ENCODE measurements around the gene DSCAML1.

Gene DSCAML1

DNA sequence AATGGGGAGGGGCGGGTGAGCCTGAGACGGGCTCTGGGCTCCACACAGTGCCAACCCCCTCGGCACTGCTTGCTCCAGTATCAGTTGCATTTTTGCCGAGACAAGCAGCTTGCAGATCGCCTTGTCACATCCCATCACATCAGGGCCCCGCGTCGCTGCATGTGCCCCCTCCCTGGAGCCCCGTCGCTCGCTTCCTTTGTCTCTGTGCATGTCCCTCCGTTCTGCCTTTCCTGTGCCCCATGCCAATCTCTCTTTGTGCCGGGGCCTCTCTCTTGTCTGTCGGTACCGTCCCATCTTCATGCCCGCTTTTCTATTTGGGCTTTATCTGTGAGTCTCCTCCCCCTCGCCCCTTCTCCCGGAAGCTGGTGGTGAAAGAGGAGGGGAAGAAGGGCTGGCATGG lies 267.2 kb downstream of the DSCAML1 start:
- peak in 1 of 58 donors; percentile 14 for DNase-seq

- DNase-seq: no peak
Observed at GRCh38 chr11:117528097-117528721, 268.8 kb downstream of the DSCAML1 start.

GRCh38 chr11:117527271-117527670 lies 269.7 kb downstream of the DSCAML1 start:
- no peak for DNase-seq

- DNase-seq: no peak
Observed at GRCh38 chr11:117525866-117526542, 271.0 kb downstream of the DSCAML1 start.

DNA sequence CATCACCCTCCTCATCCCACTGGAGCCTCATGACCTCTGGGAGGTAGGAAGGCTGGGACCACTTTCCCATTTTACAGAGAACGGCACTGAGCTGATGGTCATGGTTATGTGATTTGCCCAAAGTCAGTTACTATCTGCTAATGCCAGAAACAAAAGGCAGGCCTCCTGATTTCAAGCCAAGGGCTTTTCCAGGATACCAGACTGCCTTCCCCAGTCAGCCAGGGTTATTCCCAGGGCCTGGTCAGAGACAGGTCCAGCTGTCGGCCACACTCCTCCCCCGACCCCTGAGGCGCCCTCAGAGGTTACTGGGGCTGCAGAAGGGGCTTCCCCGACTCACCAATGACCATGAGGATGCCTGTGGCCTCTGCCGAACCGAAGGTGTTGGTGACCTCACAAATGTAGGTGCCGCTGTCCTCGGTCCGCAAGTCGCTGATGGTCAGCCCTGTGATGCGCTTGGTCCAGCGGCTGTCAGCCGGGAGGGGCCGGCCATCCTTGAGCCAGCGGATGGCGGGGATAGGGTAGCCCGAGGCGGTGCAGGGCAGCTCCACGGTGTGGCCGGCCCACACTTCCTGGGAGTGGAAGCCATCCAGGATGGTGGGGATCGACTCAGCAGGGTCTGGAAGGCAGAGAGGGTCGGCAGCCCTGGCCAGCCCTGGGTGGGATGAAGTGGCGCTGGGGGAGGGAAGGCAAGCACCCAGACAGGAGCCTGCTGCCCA lies 272.4 kb downstream of the DSCAML1 start:
- DNase-seq: no peak

DNA sequence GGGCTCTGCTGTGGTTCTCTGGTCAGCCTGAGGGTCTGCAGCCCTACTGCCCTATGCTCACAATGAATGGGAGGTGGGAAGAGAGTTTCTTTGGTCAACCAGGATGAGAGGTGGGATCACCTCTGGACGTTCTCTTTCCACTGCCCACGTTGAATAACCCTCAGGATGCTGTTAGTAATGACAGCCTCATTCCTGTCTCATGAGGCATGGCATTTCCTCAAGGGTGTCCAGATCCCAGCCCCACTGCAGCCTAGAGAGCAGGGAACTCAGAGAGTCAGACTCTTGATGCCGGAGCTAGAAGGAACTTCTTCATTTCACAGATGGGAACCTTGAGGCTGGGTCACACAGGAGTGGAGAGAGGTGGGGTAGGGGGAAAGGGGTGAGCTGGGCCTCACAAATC lies 273.3 kb downstream of the DSCAML1 start:
- DNase-seq: no peak

- no peak for DNase-seq
Observed at GRCh38 chr11:117521974-117522373, 275.0 kb downstream of the DSCAML1 start.

DNA sequence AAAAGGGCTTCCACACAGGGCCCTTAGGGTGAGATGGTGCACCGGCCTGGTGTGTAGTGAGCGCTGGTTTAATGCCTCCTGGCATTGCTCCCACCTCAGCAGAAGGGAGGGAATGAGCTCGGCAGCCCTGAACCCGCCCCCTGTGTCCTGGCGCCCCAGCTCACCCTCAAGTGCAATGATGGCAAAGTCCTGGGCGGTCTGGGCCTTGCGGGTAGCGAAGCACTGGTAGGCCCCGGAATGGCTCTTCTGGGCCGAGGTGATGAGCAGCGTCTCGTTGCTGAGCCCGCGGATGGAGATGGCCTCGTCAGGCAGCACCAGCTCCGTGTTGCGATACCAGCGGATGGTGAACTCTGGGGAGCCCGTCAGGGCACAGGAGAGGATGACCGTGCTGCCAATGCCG lies 276.1 kb downstream of the DSCAML1 start:
- no peak for DNase-seq

DNA sequence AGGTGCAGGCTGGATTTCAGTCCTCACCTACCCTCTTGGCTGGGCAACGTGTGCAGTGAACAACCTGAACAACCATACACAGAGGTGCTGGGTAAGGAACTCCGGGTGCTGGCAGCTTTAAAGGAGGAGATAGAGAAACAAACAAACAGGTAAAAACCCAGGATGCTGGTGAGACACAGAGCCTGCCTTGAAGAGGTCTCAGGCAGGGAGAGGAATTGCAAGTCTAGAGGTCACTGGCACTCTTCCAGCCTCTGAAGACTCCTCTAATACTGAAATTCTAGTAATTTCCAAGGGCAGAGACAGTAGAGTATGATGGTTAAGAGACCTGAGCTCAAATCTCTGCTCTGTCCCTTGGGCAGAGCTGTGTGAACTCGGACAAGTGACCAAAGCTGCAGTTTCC lies 276.8 kb downstream of the DSCAML1 start:
- no peak for DNase-seq

GRCh38 chr11:117519590-117519989 lies 277.4 kb downstream of the DSCAML1 start:
- DNase-seq: no peak

- no peak for DNase-seq
Observed at GRCh38 chr11:117519170-117519569, 277.8 kb downstream of the DSCAML1 start.

- no peak for DNase-seq
Observed at GRCh38 chr11:117518455-117518854, 278.6 kb downstream of the DSCAML1 start.

DNA sequence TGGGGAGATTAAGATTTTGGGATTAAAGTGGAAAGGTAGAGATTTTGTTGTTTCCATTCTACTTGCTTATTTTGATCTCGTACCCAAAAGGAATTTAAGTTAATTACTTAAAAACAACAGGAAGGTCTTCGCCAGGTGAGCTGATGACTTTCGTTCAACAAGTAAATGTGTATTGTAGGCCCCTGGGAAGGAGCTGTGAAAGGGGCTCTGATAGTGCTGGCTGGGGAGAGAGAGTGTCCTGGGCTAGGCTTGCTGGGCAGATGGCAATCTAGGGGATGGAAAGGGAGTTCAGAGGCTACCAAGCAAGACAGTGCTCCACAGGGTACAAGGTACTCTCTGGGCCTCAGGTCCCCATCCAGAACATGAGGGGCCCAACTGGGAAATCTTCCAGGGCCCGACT lies 279.9 kb downstream of the DSCAML1 start:
- DNase-seq: no peak

DNA sequence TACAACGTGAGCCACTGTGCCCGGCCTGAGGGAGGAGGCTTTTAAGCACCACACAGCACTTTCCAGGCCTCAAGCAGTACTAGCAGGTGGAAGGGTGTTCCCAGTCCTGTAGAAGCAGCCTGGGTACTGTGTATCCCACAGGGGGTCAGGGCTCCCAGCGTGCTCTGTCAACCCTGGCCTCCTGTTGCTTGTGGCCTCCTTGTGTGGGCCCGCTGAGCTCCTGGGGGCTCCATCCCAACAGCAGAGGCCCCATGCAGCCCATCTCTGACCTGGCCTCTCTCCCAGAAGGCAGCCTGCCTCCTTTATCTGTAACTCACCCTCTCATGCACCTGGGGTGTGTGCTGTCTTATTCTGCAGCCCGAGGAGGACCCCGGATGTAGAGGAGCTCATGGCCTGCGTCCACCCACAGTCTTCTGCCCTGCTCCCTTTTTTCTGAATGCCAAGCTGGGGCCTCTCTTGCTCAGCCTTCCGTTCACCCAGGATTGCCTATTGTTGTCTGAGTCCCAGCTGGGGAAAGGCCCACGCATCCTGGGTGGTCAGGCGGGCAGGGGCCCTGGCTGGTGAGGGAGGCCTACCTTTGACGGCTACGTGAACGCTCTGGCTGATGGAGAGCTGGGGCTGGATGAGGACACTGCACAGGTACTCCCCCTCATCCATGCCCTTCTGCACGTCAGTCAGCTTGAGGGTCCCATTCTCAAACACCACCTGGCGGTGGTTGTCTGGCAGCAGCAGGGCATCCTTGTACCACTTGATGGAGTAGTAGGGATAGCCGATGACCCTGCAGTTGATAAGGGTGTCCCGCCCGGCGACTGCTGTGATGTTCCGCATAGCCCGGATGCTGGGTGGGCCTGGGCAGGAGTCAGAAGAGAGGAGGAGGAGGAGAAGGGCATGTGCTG lies 280.9 kb downstream of the DSCAML1 start:
- no peak for DNase-seq

GRCh38 chr11:117514256-117514655 lies 282.8 kb downstream of the DSCAML1 start:
- no peak for DNase-seq

DNA sequence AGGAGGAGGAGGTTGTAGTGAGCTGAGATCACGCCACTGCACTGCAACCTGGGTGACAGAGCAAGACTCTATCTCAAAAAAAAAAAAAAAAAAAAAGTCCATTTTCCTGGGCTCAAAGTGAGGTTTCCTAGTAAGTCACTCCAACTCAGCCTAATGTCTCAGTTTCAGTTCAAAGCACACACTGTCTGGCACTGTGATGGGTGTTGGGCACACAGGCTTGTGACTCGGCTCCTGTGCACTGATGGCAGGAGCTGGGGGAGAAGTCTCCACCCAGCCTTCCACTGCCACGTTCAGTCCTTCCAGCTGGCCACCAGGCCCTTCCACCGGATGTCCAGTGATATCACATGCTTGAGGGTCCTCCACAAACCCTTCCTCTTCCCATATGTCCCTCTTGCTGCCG lies 283.4 kb downstream of the DSCAML1 start:
- DNase-seq: peak in 1 of 58 donors; percentile 23

DNA sequence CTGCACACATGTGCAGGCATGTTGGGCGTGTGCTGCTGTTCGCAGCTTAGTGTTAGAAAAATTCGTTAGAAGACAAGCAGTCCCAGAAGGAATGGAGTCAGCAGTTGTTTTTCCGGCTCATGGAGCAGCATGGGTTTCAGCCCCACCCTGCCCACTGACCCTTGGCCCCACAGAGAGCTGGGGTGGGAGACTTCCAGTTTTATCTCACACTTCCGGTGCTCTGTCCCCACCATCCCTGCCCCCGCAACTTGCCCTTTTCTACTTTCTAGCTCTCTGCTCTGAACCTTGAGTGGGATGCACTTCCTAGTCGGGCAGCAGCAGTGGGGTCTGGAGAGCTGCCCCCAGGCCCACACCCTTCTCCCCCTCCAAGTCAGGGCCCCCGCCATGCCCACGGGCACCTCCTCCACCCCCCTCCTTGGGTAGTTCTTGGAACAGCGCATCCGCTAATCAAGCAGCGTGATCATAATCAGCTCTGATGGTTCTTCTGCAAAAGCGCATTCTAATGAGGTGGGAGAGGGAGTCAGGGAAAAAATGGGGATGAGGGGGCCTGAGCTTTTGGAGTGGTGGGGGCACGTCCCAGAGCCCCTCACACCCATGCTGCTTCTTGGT lies 285.0 kb downstream of the DSCAML1 start:
- peak in 1 of 58 donors; percentile 26 for DNase-seq

GRCh38 chr11:117511483-117511930 lies 285.5 kb downstream of the DSCAML1 start:
- DNase-seq: no peak

DNA sequence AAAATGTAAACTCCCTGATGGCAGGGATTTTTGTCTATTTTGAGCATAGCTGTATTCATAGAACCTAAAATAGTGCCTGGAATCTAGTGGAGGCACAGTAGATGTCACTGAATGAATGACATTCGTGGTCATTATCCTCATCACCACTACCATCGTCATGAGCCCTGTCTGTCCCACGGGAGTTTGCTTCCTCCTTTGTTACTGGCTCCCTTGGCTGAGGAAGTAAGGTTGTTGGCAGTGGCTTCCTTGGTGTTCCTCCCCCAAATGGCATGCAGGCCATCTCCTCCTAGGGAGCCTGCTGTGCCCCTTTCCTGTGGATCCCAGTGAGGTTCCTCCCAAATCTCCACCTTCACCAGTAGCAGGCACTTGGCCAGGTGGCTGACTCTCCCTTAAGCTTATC lies 286.4 kb downstream of the DSCAML1 start:
- no peak for DNase-seq

- DNase-seq: no peak
Observed at GRCh38 chr11:117509543-117509942, 287.5 kb downstream of the DSCAML1 start.

DNA sequence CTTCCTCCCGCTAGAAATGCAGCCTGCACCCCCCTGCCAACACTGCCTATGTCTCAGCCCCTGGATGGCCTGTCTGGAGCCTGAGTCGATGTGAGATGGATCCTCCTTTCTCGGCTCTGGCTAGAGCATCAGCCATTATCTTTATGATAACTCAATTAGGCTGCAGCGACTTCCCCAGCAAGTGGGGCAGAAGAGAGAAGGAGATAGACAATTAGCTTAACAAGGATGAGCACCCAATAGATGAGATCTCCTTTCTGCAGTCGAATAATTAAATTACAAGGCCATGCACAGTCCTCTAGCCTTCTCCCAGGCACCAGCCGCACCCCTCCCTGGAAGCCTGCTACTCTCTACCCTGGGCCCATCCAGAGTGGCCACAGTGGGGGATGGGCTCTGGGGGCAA lies 290.0 kb downstream of the DSCAML1 start:
- no peak for DNase-seq

Data from anterior cingulate cortex (tissue), 58 donors.